ENCODE results near the gene CLCN6.

CLCN6 gene

DNA sequence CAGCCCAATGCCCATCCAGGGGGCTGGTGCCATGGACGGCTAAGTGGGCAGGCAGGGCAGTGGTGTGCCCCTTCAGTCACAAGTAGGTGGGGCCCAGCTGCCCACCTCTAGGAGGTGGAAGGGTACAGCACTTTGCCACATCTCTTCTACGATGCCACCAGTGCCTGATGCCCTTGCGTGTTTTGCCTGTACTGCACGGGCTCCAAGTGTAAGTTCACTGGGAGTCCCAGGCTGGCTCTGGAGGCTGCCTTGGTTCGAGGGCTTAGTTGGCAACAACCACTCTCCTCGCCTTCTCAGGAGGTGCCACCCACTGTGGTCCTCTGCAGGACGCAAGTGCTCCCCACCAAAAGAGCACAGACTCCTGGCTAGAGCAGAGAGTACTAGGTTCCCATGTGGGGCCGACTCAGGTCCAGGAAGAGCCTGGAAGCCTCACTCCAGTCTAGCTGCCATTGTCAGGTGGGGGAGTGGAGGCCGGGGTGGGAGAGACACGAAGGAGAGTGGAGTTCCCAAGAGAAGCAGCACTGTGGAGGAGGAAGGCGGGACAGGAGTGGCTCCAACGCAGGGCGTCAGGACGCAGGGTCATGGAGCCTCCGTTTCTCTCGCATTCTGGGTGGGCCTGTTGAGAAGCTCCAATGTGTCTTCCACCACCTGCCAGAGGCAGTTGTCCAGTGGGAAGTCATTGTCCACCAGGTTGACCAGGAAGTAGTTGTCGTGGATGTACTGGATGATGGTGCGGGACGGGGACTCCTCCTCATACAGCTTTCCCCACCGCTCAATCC is 15.7 kb upstream of the CLCN6 start:
- H3K79me1 ChIP-seq (ENCODE audit: low read length): peaks cover 8% of the 10 kb centered on the region
- H3K4ac ChIP-seq (ENCODE audit: low read depth, low read length): no peak overlapping the region
- H4K8ac ChIP-seq (ENCODE audit: low read depth, low read length): no peak overlapping the region
- no peaks in the 10 kb centered on the region for H3K27me3 ChIP-seq (ENCODE audit: insufficient read depth, low read length)
- WGBS (ENCODE audit: extremely low coverage, insufficient coverage, insufficient read length): no CpG with 5 or more reads among the region's 20 CpGs
- no peak overlapping the region for H4K12ac ChIP-seq (ENCODE audit: low read depth, low read length)
- H2BK120ac ChIP-seq (ENCODE audit: insufficient read depth, low read length, poor library complexity): no peak overlapping the region
- H3K4me1 ChIP-seq (ENCODE audit: control insufficient read depth in 1 of 2, insufficient read depth in 2 of 2, low read length in 2 of 2): peaks cover 25 to 30% of the 10 kb centered on the region in 2 experiments
- no peak overlapping the region for H4K91ac ChIP-seq (ENCODE audit: low read depth, low read length)
- H2AFZ ChIP-seq (ENCODE audit: insufficient read depth, low read length, poor library complexity): peak overlapping the region; percentile 37
- no peak overlapping the region for H3K4me3 ChIP-seq (ENCODE audit: low read depth, low read length)
- no peak overlapping the region for H3K18ac ChIP-seq (ENCODE audit: low read length)
- no peak overlapping the region for H3K23ac ChIP-seq (ENCODE audit: low read length)
- H2BK12ac ChIP-seq (ENCODE audit: low read length): no peak overlapping the region
- no peak overlapping the region for H3K4me2 ChIP-seq (ENCODE audit: low read length)
- no peak for DNase-seq
- H3K9ac ChIP-seq (ENCODE audit: low read length): no peak overlapping the region
- peak overlapping the region; percentile 14 for H2AK5ac ChIP-seq (ENCODE audit: low read length)
- H3K79me2 ChIP-seq (ENCODE audit: control insufficient read depth, insufficient read depth, low read length, poor library complexity): no peaks in the 10 kb centered on the region
- no peak overlapping the region for H3K27ac ChIP-seq (ENCODE audit: low read depth, low read length)
- H3K36me3 ChIP-seq (ENCODE audit: control insufficient read depth in 1 of 2, insufficient read depth in 2 of 2, low read length in 2 of 2): peaks cover 29 to 31% of the 10 kb centered on the region in 2 experiments
- H3K9me3 ChIP-seq (ENCODE audit: insufficient read depth, low read depth, low read length): peaks cover 4% of the 10 kb centered on the region
- no peak overlapping the region for H2BK5ac ChIP-seq (ENCODE audit: low read depth, low read length, poor library complexity)
- H3K14ac ChIP-seq (ENCODE audit: low read length): no peak overlapping the region

GRCh38 chr1:11790880-11791715 is 14.9 kb upstream of the CLCN6 start:
- H2BK5ac ChIP-seq (ENCODE audit: low read depth, low read length, poor library complexity): no peak overlapping the region
- H4K8ac ChIP-seq (ENCODE audit: low read depth, low read length): no peak overlapping the region
- H3K4me2 ChIP-seq (ENCODE audit: low read length): no peak overlapping the region
- H3K18ac ChIP-seq (ENCODE audit: low read length): no peak overlapping the region
- H3K36me3 ChIP-seq (ENCODE audit: control insufficient read depth in 1 of 2, insufficient read depth in 2 of 2, low read length in 2 of 2): peaks cover 35 to 36% of the 10 kb centered on the region in 2 experiments
- DNase-seq: peak; percentile 46 to 69
- H2BK12ac ChIP-seq (ENCODE audit: low read length): no peak overlapping the region
- H2AFZ ChIP-seq (ENCODE audit: insufficient read depth, low read length, poor library complexity): no peak overlapping the region
- H2AK5ac ChIP-seq (ENCODE audit: low read length): no peak overlapping the region
- H4K91ac ChIP-seq (ENCODE audit: low read depth, low read length): no peak overlapping the region
- no peaks in the 10 kb centered on the region for H3K79me2 ChIP-seq (ENCODE audit: control insufficient read depth, insufficient read depth, low read length, poor library complexity)
- no CpG with 5 or more reads among the region's 19 CpGs for whole genome bisulfite sequencing (ENCODE audit: extremely low coverage, insufficient coverage, insufficient read length)
- no peak overlapping the region for H2BK120ac ChIP-seq (ENCODE audit: insufficient read depth, low read length, poor library complexity)
- H3K27me3 ChIP-seq (ENCODE audit: insufficient read depth, low read length): no peaks in the 10 kb centered on the region
- peaks cover 25 to 30% of the 10 kb centered on the region in 2 experiments for H3K4me1 ChIP-seq (ENCODE audit: control insufficient read depth in 1 of 2, insufficient read depth in 2 of 2, low read length in 2 of 2)
- no peak overlapping the region for H3K4me3 ChIP-seq (ENCODE audit: low read depth, low read length)
- H3K23ac ChIP-seq (ENCODE audit: low read length): no peak overlapping the region
- no peak overlapping the region for H3K14ac ChIP-seq (ENCODE audit: low read length)
- H3K9me3 ChIP-seq (ENCODE audit: insufficient read depth, low read depth, low read length): peaks cover 4% of the 10 kb centered on the region
- no peak overlapping the region for H3K27ac ChIP-seq (ENCODE audit: low read depth, low read length)
- no peak overlapping the region for H3K4ac ChIP-seq (ENCODE audit: low read depth, low read length)
- H3K79me1 ChIP-seq (ENCODE audit: low read length): peaks cover 8% of the 10 kb centered on the region
- no peak overlapping the region for H4K12ac ChIP-seq (ENCODE audit: low read depth, low read length)
- H3K9ac ChIP-seq (ENCODE audit: low read length): no peak overlapping the region

GRCh38 chr1:11792106-11792505 is 13.9 kb upstream of the CLCN6 start:
- H3K23ac ChIP-seq (ENCODE audit: low read length): no peak overlapping the region
- WGBS (ENCODE audit: extremely low coverage, insufficient coverage, insufficient read length): no CpG with 5 or more reads among the region's 11 CpGs
- H3K79me1 ChIP-seq (ENCODE audit: low read length): peaks cover 7% of the 10 kb centered on the region
- peaks cover 4% of the 10 kb centered on the region for H3K9me3 ChIP-seq (ENCODE audit: insufficient read depth, low read depth, low read length)
- H3K9ac ChIP-seq (ENCODE audit: low read length): no peak overlapping the region
- no peak overlapping the region for H4K8ac ChIP-seq (ENCODE audit: low read depth, low read length)
- no peak overlapping the region for H2BK12ac ChIP-seq (ENCODE audit: low read length)
- H2AFZ ChIP-seq (ENCODE audit: insufficient read depth, low read length, poor library complexity): no peak overlapping the region
- no peak overlapping the region for H3K18ac ChIP-seq (ENCODE audit: low read length)
- H3K4me2 ChIP-seq (ENCODE audit: low read length): no peak overlapping the region
- H4K91ac ChIP-seq (ENCODE audit: low read depth, low read length): no peak overlapping the region
- H3K79me2 ChIP-seq (ENCODE audit: control insufficient read depth, insufficient read depth, low read length, poor library complexity): no peaks in the 10 kb centered on the region
- H3K27ac ChIP-seq (ENCODE audit: low read depth, low read length): no peak overlapping the region
- DNase-seq: no peak
- H3K36me3 ChIP-seq (ENCODE audit: control insufficient read depth in 1 of 2, insufficient read depth in 2 of 2, low read length in 2 of 2): peaks cover 36 to 38% of the 10 kb centered on the region in 2 experiments
- no peak overlapping the region for H2AK5ac ChIP-seq (ENCODE audit: low read length)
- no peak overlapping the region for H4K12ac ChIP-seq (ENCODE audit: low read depth, low read length)
- no peaks in the 10 kb centered on the region for H3K27me3 ChIP-seq (ENCODE audit: insufficient read depth, low read length)
- no peak overlapping the region for H3K4ac ChIP-seq (ENCODE audit: low read depth, low read length)
- peaks cover 22 to 28% of the 10 kb centered on the region in 2 experiments for H3K4me1 ChIP-seq (ENCODE audit: control insufficient read depth in 1 of 2, insufficient read depth in 2 of 2, low read length in 2 of 2)
- H3K4me3 ChIP-seq (ENCODE audit: low read depth, low read length): no peak overlapping the region
- H2BK120ac ChIP-seq (ENCODE audit: insufficient read depth, low read length, poor library complexity): no peak overlapping the region
- H2BK5ac ChIP-seq (ENCODE audit: low read depth, low read length, poor library complexity): no peak overlapping the region
- H3K14ac ChIP-seq (ENCODE audit: low read length): no peak overlapping the region

DNA sequence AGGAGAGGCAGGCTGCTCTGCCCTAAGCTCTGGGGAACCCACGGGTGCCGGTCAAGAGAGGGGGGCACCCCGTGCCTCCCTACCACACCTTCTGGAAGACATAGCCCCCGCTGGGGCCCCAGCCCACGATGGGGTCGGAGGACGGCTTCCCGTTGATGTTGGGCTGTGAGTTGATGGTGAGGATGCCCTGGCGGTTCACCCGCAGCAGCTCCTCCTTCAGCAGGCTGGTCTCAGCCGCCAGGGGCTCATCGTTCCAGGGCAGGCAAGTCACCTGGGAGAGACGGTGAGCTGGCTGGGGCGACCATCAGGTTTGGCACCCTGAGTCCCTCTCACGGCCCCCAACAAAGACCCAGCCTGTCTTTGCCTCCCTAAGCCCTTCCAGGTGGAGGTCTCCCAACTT is 12.2 kb upstream of the CLCN6 start:
- Histone ChIP-seq H3K18ac (ENCODE audit: low read length) (no peak overlapping the region), H3K36me3 (ENCODE audit: control insufficient read depth in 1 of 2, insufficient read depth in 2 of 2, low read length in 2 of 2) (peaks cover 36 to 40% of the 10 kb centered on the region in 2 experiments), H3K79me1 (ENCODE audit: low read length) (no peaks in the 10 kb centered on the region), H2BK5ac (ENCODE audit: low read depth, low read length, poor library complexity) (no peak overlapping the region), H4K8ac (ENCODE audit: low read depth, low read length) (no peak overlapping the region), H3K9me3 (ENCODE audit: insufficient read depth, low read depth, low read length) (peaks cover 4% of the 10 kb centered on the region), H2AFZ (ENCODE audit: insufficient read depth, low read length, poor library complexity) (no peak overlapping the region), H3K79me2 (ENCODE audit: control insufficient read depth, insufficient read depth, low read length, poor library complexity) (no peaks in the 10 kb centered on the region), H3K4ac (ENCODE audit: low read depth, low read length) (no peak overlapping the region), H3K4me2 (ENCODE audit: low read length) (no peak overlapping the region), H3K27ac (ENCODE audit: low read depth, low read length) (no peak overlapping the region), H3K4me1 (ENCODE audit: control insufficient read depth in 1 of 2, insufficient read depth in 2 of 2, low read length in 2 of 2) (peaks cover 11 to 16% of the 10 kb centered on the region in 2 experiments), H4K12ac (ENCODE audit: low read depth, low read length) (no peak overlapping the region), H3K23ac (ENCODE audit: low read length) (no peak overlapping the region), H3K4me3 (ENCODE audit: low read depth, low read length) (no peak overlapping the region), H2AK5ac (ENCODE audit: low read length) (no peak overlapping the region), H3K27me3 (ENCODE audit: insufficient read depth, low read length) (no peaks in the 10 kb centered on the region), H2BK12ac (ENCODE audit: low read length) (no peak overlapping the region), H3K9ac (ENCODE audit: low read length) (no peak overlapping the region), H3K14ac (ENCODE audit: low read length) (no peak overlapping the region), H4K91ac (ENCODE audit: low read depth, low read length) (no peak overlapping the region), H2BK120ac (ENCODE audit: insufficient read depth, low read length, poor library complexity) (no peak overlapping the region)
- no peak for DNase-seq
- no CpG with 5 or more reads among the region's 15 CpGs for WGBS (ENCODE audit: extremely low coverage, insufficient coverage, insufficient read length)

Data from trophoblast cell (in vitro differentiated cells and primary cell).